RKO (cell line): ENCODE measurements around the gene ZNHIT1.

Experiments
- DNase-seq: peaks from one replicate; pipeline ENCODE4 v3.0.0-alpha.2; 2016; ENCODE audit warnings: low spot score

Gene ZNHIT1

GRCh38 chr7:101217388-101218235 is at the start of gene ZNHIT1, which contains the start of gene PLOD3:
Gene ZNHIT1 (plus strand): TSS chr7:101218165. CDS start chr7:101218196, 31 bp downstream.
Gene PLOD3 (minus strand): TSS chr7:101217581. CDS start chr7:101217274, 307 bp downstream.
- DNase-seq: peak; percentile 100

- no peak for DNase-seq
Measured at GRCh38 chr7:101168412-101169049, 49.4 kb upstream of the ZNHIT1 start.

GRCh38 chr7:101169110-101169837 is 48.7 kb upstream of the ZNHIT1 start:
- DNase-seq: no peak

GRCh38 chr7:101169838-101170551 is 48.0 kb upstream of the ZNHIT1 start:
- DNase-seq: peak; percentile 78

GRCh38 chr7:101170617-101171441 is 47.1 kb upstream of the ZNHIT1 start:
- no peak for DNase-seq

- DNase-seq: no peak
Measured at GRCh38 chr7:101171442-101171837, 46.5 kb upstream of the ZNHIT1 start.

- no peak for DNase-seq
Measured at GRCh38 chr7:101172005-101172853, 45.7 kb upstream of the ZNHIT1 start.

GRCh38 chr7:101172854-101173751 is 44.9 kb upstream of the ZNHIT1 start:
- DNase-seq: peak; percentile 92

GRCh38 chr7:101173752-101174244 is 44.2 kb upstream of the ZNHIT1 start:
- peak; percentile 87 for DNase-seq

GRCh38 chr7:101174322-101174854 is 43.6 kb upstream of the ZNHIT1 start:
- DNase-seq: no peak

- no peak for DNase-seq
Measured at GRCh38 chr7:101175664-101176063, 42.3 kb upstream of the ZNHIT1 start.

- no peak for DNase-seq
Measured at GRCh38 chr7:101177644-101178043, 40.3 kb upstream of the ZNHIT1 start.

- no peak for DNase-seq
Measured at GRCh38 chr7:101179117-101179516, 38.8 kb upstream of the ZNHIT1 start.

GRCh38 chr7:101179713-101180112 is 38.3 kb upstream of the ZNHIT1 start:
- no peak for DNase-seq

- DNase-seq: no peak
Measured at GRCh38 chr7:101180130-101180755, 37.7 kb upstream of the ZNHIT1 start, which contains the start of gene NAT16. Gene NAT16 (minus strand): TSS chr7:101180293. CDS start chr7:101174807, 5,486 bp downstream.

GRCh38 chr7:101185258-101185839 is 32.6 kb upstream of the ZNHIT1 start:
- DNase-seq: peak; percentile 66

GRCh38 chr7:101186194-101186593 is 31.8 kb upstream of the ZNHIT1 start:
- DNase-seq: no peak
